Measurements from ENCODE around the gene CXXC4.
A peak's percentile ranks its signal among the peaks of the same experiment; 100 is the strongest.

The CXXC4 gene

DNA sequence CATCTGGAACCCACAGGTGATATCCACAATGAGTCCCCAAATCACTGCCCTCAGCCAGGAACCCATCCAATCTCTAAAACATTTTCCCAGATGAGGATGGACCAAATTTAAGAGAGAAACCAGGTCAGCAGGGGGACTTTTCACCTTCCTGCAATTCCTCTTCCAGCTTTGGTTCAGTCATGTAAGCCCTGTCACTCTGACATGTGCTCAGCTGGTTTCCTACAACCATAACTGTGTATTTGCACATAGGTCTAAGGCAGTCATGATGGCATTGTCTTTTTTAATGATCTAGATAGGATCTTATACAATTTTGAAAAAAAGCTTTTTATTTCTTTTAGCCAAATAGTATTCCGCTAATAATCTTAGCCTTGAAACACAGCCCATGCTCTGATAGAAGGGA lies 6.5 kb downstream of the CXXC4 start:
- Mint-ChIP-seq H3K27ac (no peak overlapping the region), H3K27me3 (ENCODE audit: low read depth, poor library complexity) (peaks cover 2% of the 10 kb centered on the region), H3K4me3 (peak overlapping the region; percentile 83), H3K4me1 (peaks cover 76% of the 10 kb centered on the region), H3K9me3 (no peaks in the 10 kb centered on the region), H3K36me3 (ENCODE audit: low read depth) (peaks cover 6% of the 10 kb centered on the region)
- no peak for DNase-seq
- TF ChIP-seq, protein P1, sequence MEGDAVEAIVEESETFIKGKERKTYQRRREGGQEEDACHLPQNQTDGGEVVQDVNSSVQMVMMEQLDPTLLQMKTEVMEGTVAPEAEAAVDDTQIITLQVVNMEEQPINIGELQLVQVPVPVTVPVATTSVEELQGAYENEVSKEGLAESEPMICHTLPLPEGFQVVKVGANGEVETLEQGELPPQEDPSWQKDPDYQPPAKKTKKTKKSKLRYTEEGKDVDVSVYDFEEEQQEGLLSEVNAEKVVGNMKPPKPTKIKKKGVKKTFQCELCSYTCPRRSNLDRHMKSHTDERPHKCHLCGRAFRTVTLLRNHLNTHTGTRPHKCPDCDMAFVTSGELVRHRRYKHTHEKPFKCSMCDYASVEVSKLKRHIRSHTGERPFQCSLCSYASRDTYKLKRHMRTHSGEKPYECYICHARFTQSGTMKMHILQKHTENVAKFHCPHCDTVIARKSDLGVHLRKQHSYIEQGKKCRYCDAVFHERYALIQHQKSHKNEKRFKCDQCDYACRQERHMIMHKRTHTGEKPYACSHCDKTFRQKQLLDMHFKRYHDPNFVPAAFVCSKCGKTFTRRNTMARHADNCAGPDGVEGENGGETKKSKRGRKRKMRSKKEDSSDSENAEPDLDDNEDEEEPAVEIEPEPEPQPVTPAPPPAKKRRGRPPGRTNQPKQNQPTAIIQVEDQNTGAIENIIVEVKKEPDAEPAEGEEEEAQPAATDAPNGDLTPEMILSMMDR (IDR thresholded peaks at IDR 0.05): no peak

DNA sequence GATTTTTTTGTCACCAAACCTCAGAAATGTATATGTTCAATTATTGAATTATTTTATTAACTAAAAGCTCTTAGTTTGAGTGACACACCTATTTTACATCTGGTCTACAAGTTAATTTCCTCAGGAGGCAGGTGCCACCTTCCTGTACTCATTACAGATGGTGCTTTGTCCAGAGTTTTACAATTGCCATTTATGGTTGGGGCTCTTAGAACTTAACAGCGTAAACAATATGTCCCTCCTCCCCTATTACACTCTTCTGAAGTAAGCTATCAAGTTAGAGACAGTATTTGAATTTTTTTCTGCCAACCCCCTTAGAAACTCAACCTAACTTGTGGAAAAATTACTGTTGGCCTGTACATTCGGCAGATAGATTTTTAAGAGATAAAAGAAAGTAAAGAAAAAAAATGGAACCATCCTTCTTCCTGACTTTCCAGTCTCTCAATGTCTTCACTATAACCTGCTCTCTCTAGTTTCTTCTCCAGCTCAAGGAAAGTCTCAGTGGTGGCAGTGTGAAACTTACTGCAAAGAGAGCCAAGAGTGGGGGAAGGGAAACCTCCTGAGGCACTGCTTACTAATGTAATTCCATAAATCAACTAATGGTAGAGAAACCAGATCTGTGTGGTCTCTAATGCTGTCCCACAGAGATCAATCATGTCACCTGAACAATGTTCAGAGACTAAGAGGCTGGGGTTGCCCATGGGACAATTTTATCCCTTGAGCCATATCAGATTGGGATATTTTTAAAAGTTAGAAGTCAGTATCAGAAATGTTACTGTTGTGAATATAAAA lies 7.8 kb downstream of the CXXC4 start:
- peak overlapping the region; percentile 83 for H3K4me3 Mint-ChIP-seq

DNA sequence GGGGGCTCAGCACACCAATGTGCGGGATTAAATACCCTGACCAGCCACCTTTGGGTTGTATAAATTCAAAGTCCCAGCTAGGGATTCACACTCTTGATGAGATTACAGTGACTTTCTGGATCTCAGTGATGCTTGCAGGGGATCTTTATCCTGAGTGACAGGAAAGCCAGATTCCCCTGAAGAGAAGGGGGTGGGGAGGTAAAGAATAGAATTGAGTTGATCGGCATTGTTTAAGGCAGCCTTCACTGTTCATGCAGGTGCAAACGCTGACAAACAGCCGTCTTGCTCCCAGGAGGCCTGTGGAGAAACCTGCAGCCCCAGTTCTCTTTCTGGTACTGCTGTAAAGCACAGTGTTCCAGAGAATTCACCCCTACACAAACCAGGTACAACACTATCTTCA lies 19.0 kb downstream of the CXXC4 start:
- Mint-ChIP-seq H3K4me1 (no peaks in the 10 kb centered on the region), H3K27me3 (ENCODE audit: low read depth, poor library complexity) (no peaks in the 10 kb centered on the region), H3K9me3 (no peaks in the 10 kb centered on the region), H3K36me3 (ENCODE audit: low read depth) (peaks cover 17% of the 10 kb centered on the region), H3K4me3 (no peak overlapping the region), H3K27ac (no peak overlapping the region)
- DNase-seq: no peak
- TF ChIP-seq, protein P1 (IDR thresholded peaks at IDR 0.05): no peak

More for the DNA sequence above, 7.8 kb downstream of the CXXC4 start:
- peak overlapping the region; percentile 76 for H3K27ac Mint-ChIP-seq
- peaks cover 2% of the 10 kb centered on the region for H3K27me3 Mint-ChIP-seq (ENCODE audit: low read depth, poor library complexity)
- H3K9me3 Mint-ChIP-seq: no peaks in the 10 kb centered on the region
- H3K4me1 Mint-ChIP-seq: peaks cover 63% of the 10 kb centered on the region
- peaks cover 18% of the 10 kb centered on the region for H3K36me3 Mint-ChIP-seq (ENCODE audit: low read depth)
- TF ChIP-seq, protein P1 (IDR thresholded peaks at IDR 0.05): no peak
- DNase-seq: peak; percentile 39

DNA sequence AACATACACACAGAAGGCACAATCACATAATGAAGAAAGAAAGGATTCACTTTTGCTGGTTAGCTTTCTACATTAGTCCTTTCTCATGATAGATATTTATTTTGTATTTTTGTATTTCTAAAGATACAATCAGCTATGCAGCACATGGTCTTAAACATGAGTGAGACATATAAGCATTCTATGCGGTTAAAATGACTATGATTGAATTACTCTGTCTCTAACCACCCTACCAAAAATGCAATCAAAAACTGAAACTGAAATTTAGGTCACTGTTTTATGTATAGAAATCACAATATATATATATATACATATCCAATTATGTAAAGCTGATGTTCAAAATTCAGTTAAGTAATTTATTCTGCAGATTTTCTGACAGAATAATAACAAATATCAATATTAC lies 21.9 kb downstream of the CXXC4 start:
- H3K4me1 Mint-ChIP-seq: no peaks in the 10 kb centered on the region
- no peaks in the 10 kb centered on the region for H3K9me3 Mint-ChIP-seq
- no peak overlapping the region for H3K4me3 Mint-ChIP-seq
- H3K27ac Mint-ChIP-seq: no peak overlapping the region
- TF ChIP-seq, protein P1 (IDR thresholded peaks at IDR 0.05): no peak
- no peaks in the 10 kb centered on the region for H3K27me3 Mint-ChIP-seq (ENCODE audit: low read depth, poor library complexity)
- H3K36me3 Mint-ChIP-seq (ENCODE audit: low read depth): peaks cover 12% of the 10 kb centered on the region
- DNase-seq: no peak

DNA sequence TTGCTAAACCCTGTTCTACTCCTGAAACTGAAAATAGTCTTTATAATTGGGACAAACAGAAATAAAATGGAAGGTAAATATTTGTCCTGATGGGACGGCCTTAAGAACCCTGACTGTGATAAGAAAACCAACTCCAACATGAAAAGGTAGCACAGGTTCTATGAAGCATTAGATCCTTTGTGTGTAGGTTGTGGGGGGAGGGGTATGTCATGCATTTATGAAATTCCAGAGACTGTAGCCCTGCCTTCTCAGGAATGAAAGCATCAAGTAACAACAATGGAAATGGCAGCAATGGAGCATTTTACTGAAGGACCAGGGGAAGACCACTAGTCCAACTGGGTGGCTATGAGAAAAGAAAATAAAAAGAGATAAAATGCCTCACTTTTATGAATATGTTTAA lies 23.9 kb downstream of the CXXC4 start:
- Mint-ChIP-seq H3K4me1 (no peaks in the 10 kb centered on the region), H3K4me3 (no peak overlapping the region), H3K9me3 (no peaks in the 10 kb centered on the region), H3K27me3 (ENCODE audit: low read depth, poor library complexity) (no peaks in the 10 kb centered on the region), H3K36me3 (ENCODE audit: low read depth) (peaks cover 12% of the 10 kb centered on the region), H3K27ac (peak overlapping the region; percentile 1)
- TF ChIP-seq, protein P1 (IDR thresholded peaks at IDR 0.05): no peak
- DNase-seq: no peak

DNA sequence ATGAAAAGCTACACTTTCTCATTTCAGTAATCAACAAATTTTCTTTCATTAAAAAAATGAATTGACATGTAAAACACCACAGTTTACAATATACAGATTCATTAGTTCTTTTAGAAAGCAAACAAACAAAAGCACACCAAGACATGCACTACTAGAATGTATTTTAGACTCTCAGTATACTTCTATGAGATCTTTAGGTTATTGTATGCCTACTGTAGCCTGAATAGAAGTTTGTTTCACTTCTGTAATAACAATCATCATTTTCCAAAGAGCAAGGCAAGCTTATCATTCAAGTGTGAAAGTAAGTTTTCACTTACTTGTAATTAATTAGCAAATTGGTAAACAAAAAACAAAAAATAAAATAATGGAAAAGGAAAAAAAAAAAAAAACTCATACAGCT lies 24.9 kb downstream of the CXXC4 start:
- Mint-ChIP-seq H3K27ac (no peak overlapping the region), H3K9me3 (no peaks in the 10 kb centered on the region), H3K36me3 (ENCODE audit: low read depth) (peaks cover 12% of the 10 kb centered on the region), H3K4me1 (no peaks in the 10 kb centered on the region), H3K27me3 (ENCODE audit: low read depth, poor library complexity) (no peaks in the 10 kb centered on the region), H3K4me3 (no peak overlapping the region)
- TF ChIP-seq, protein P1 (IDR thresholded peaks at IDR 0.05): no peak
- no peak for DNase-seq

All from nephron progenitor cell (in vitro differentiated cells).